Parathyroid adenoma (tissue), 2 donors: ENCODE results near the gene ANTXRL.
"Not testable (repeated sequence)": the region's sequence is repeated elsewhere in the genome, so short reads cannot be mapped to it uniquely, and the experiment has no call there.

Source experiments
- H2AFZ ChIP-seq: fragments of 300-600 bp; sonication (generic); one replicate; pipeline ENCODE4 v1.7.0; 2017; ENCODE audit warnings: antibody characterized with exemption, mild to moderate bottlenecking
- H3K27ac ChIP-seq: fragments of 300-600 bp; sonication (generic); one replicate; pipeline ENCODE4 v1.7.0; 2017
- H3K27me3 ChIP-seq: fragments of 300-600 bp; sonication (generic); one replicate; pipeline ENCODE4 v1.7.0; 2017; ENCODE audit warnings: low read length; ENCODE audit not compliant: control insufficient read depth, insufficient read depth
- H3K36me3 ChIP-seq: fragments of 300-600 bp; sonication (generic); one replicate; pipeline ENCODE4 v1.7.0; 2017; ENCODE audit warnings: low read length; ENCODE audit not compliant: control insufficient read depth, insufficient read depth
- H3K4me1 ChIP-seq: fragments of 300-600 bp; sonication (generic); one replicate; pipeline ENCODE4 v1.7.0; 2017; ENCODE audit warnings: control low read depth
- H3K4me2 ChIP-seq: fragments of 300-600 bp; sonication (generic); one replicate; pipeline ENCODE4 v1.7.0; 2017; ENCODE audit warnings: low read length
- H3K4me3 ChIP-seq: fragments of 300-600 bp; sonication (generic); one replicate; pipeline ENCODE4 v1.7.0; 2017; ENCODE audit warnings: low read depth, low read length
- H3K79me2 ChIP-seq: fragments of 300-600 bp; sonication (generic); one replicate; pipeline ENCODE4 v1.7.0; 2017; ENCODE audit warnings: control low read depth
- H3K9ac ChIP-seq: fragments of 300-600 bp; sonication (generic); one replicate; pipeline ENCODE4 v1.7.0; 2017; ENCODE audit warnings: mild to moderate bottlenecking
- H3K9me3 ChIP-seq: fragments of 300-600 bp; sonication (generic); one replicate; pipeline ENCODE4 v1.7.0; 2017; ENCODE audit warnings: low read length; ENCODE audit not compliant: control insufficient read depth
- TF ChIP-seq, protein P1 (sequence below): fragments of 300-600 bp; sonication (generic); IDR thresholded peaks from one replicate; pipeline ENCODE4 v1.7.0; 2017; ENCODE audit warnings: antibody characterized with exemption, mild to moderate bottlenecking
- donor health status: primary hyperparathyroidism.

Gene ANTXRL

DNA sequence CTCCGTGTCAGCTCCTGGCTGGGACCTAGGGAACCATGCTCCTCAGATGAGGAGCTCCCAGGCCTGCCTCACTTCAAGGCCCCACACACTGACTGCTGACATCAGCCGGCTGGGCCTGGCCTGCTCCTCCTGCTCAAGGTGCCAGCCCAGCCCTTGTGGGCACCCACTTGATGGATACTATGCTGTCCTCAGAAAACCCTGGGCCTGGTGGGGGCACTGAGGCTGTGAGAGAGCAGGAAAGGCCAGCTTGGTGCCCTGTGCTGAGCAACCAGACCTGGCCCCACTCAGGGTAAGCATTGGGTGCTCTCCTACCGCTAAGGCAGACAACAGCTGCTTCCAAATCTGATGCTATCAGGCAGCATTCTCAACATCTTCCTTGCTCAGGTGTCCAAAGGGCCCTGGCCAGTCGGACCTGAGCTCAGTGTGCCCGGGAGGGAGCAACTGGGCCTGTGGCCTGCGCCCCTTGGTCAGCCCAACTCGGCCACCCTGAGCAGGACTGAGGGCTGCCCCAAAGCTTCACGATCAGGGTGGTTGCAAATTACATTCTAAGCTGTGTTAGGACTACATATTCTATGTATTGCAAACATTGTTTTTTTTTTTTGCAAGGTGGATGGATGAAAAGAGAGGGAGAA, 21.9 kb upstream of the ANTXRL start:
- TF ChIP-seq, protein P1, sequence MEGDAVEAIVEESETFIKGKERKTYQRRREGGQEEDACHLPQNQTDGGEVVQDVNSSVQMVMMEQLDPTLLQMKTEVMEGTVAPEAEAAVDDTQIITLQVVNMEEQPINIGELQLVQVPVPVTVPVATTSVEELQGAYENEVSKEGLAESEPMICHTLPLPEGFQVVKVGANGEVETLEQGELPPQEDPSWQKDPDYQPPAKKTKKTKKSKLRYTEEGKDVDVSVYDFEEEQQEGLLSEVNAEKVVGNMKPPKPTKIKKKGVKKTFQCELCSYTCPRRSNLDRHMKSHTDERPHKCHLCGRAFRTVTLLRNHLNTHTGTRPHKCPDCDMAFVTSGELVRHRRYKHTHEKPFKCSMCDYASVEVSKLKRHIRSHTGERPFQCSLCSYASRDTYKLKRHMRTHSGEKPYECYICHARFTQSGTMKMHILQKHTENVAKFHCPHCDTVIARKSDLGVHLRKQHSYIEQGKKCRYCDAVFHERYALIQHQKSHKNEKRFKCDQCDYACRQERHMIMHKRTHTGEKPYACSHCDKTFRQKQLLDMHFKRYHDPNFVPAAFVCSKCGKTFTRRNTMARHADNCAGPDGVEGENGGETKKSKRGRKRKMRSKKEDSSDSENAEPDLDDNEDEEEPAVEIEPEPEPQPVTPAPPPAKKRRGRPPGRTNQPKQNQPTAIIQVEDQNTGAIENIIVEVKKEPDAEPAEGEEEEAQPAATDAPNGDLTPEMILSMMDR, result no peak
- Histone ChIP-seq H3K27ac (no peak overlapping the region), H3K4me3 (no peak overlapping the region), H3K9me3 (no peaks in the 10 kb centered on the region), H3K4me1 (no peaks in the 10 kb centered on the region), H3K27me3 (no peaks in the 10 kb centered on the region), H2AFZ (peak overlapping the region; percentile 65), H3K4me2 (no peak overlapping the region), H3K9ac (no peak overlapping the region), H3K36me3 (no peaks in the 10 kb centered on the region), H3K79me2 (no peaks in the 10 kb centered on the region)

DNA sequence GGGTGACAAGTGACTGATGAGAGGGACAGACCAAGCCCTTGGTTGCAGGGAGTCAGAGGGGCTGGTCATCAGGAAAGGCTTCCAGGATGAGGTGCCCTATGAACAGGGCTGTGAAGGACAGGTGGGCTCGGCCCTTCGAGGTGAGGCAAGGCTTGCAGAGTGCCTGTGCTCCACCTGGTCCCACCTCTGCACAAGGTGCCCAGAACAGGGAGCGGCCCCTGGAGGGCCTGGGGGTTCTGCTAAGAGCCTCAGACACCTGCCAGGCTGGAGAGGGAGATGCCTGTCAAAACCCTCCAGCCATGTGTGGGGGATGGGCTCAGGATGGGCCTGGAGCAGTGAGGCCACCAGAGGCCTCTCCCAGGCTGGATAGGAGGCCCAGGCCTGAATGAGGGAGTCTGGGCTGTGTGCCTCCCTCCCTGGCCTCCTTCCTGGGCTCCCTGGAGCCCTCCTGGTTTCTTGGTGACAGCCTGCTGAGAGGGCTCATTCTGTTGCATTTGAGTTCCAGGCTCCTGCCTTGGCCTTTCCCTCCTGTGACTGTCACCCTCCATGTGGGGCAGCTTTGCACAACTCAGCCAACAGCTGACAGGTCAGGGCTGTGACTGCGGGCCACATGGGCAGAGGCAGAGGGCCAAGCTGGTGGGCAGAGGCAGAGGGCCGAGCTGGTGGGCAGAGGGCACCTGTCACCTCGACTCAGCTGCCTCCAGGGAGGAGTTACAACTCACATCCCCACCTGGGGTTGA, 21.1 kb upstream of the ANTXRL start:
- H3K4me2 ChIP-seq, H3K4me1 ChIP-seq, H3K9me3 ChIP-seq, H3K27me3 ChIP-seq, H3K79me2 ChIP-seq, H2AFZ ChIP-seq, H3K4me3 ChIP-seq, H3K27ac ChIP-seq, H3K36me3 ChIP-seq, H3K9ac ChIP-seq: not testable (repeated sequence)

DNA sequence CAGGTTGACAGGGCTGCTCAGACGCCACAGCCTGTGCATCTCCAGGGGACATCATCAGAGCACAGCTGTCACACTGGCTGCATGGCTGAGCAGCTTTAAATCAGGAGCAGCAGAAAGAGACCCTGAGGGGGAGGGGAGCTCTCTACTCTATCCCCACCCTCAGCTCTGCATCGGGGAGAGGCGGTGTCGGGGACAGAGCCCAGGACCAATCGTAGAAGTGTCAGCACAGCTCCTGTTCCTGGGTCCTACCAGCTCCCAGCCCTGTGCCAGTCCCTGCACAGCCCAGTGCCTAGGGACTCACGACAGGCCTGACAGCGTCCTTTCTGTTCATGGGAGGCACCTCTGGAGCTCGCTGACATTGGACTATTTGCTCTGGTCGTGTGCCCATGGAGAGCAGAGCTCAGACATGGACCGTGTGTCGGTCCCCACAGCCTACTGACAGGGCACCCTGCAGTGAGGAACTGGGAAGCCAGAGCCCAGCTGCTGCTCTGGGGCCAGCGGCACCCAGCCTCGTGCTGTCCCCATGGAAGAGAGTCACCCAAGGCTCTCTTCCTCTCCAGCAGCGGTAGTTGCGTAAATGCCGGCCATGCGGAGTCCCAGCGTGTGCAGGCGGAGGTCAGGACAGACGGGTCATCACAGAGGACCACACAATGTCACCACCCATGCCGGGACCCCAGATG, 20.4 kb upstream of the ANTXRL start:
- no peaks in the 10 kb centered on the region for H3K4me1 ChIP-seq
- H3K4me2 ChIP-seq, result no peak overlapping the region
- H3K27ac ChIP-seq, result no peak overlapping the region
- no peaks in the 10 kb centered on the region for H3K79me2 ChIP-seq
- H3K9ac ChIP-seq, result no peak overlapping the region
- H3K9me3 ChIP-seq, result no peaks in the 10 kb centered on the region
- no peak overlapping the region for H3K4me3 ChIP-seq
- H3K27me3 ChIP-seq, result no peaks in the 10 kb centered on the region
- no peak overlapping the region for H2AFZ ChIP-seq
- no peaks in the 10 kb centered on the region for H3K36me3 ChIP-seq
- TF ChIP-seq, protein P1, result no peak

DNA sequence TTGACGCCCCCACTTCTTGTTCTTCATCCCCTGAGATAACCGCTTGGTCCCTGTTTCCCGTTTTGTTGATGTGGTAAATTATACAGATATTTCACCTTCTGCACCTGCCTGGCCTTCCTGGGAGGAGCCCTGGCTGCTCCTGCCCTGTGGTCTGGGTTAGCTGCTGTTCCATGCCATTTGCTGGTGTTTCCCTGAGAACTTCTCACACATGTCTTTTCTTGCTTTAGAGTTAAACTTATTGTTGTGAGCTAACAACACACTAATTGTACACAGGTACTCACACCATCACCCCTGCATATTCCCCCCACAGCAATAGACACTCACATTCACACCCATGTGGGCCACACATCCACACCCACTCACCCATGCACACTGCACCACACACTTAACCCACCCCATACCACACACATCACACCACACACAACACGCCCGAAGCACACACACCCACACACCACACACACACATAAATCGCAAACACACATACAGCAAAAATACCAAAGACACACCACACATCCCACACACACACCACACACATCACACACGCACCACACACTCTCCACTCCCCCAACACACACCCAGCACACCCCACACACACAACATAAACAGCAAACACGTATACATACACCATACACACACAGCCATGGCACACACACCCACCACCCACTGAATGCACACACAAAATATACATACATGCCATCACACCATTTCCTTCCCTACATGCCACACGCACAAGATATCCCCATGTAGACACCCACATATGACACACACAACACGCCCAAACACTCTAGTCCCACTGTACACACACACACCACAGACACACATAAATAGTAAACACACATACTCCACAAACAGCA, 19.4 kb upstream of the ANTXRL start:
- H3K27ac ChIP-seq, result no peak overlapping the region

More for the DNA sequence above, 19.4 kb upstream of the ANTXRL start:
- Histone ChIP-seq H2AFZ (no peak overlapping the region), H3K9me3 (no peaks in the 10 kb centered on the region), H3K9ac (no peak overlapping the region), H3K4me2 (no peak overlapping the region), H3K4me3 (no peak overlapping the region), H3K4me1 (no peaks in the 10 kb centered on the region), H3K36me3 (no peaks in the 10 kb centered on the region), H3K79me2 (no peaks in the 10 kb centered on the region), H3K27me3 (no peaks in the 10 kb centered on the region)
- TF ChIP-seq, protein P1, result no peak
